Upper lobe of left lung (tissue), 6 donors: ENCODE measurements around the gene RNPEPL1. TPM values are rescaled to one million over a fixed set of nuclear protein-coding genes. Genes with fewer than 3 reads are reported as not detected.
"Not testable (repeated sequence)": the region's sequence is repeated elsewhere in the genome, so short reads cannot be mapped to it uniquely, and the experiment has no call there.

Experiments
- ATAC-seq, 2 donors: fragments of 200-7000 bp; cut with Tn5 transposase; one replicate each; pipeline ENCODE4 v1.9.1; 2022; ENCODE audit warnings: mild to moderate bottlenecking in 2 of 2, moderate library complexity in 2 of 2; ENCODE audit not compliant: low FRiP score in 2 of 2
- DNase-seq, 2 donors: peaks; one replicate each; pipeline ENCODE4 v3.0.0-alpha.2; 2019 to 2020
- H3K27ac ChIP-seq, 4 donors: fragments of 200-600 bp; sonication (generic); one replicate each; pipeline ENCODE4 v1.5.1; 2016 to 2019
- H3K27me3 ChIP-seq, 4 donors: fragments of 200-600 bp; sonication (generic); one replicate each; pipeline ENCODE4 v1.5.1; 2017 to 2019
- H3K36me3 ChIP-seq, 4 donors: fragments of 200-600 bp; sonication (generic); one replicate each; pipeline ENCODE4 v1.5.1; 2016 to 2019
- H3K4me1 ChIP-seq, 4 donors: fragments of 200-600 bp; sonication (generic); one replicate each; pipeline ENCODE4 v1.5.1; 2018 to 2019
- H3K4me3 ChIP-seq, 4 donors: fragments of 200-600 bp; sonication (generic); one replicate each; pipeline ENCODE4 v1.5.1; 2017 to 2019; ENCODE audit warnings: mild to moderate bottlenecking in 2 of 4, moderate library complexity in 1 of 4
- H3K9me3 ChIP-seq, 4 donors: fragments of 200-600 bp; sonication (generic); one replicate each; pipeline ENCODE4 v1.5.1; 2018 to 2019
- CTCF ChIP-seq, 6 experiments: fragments of 450-650 bp in 4 of 6; fragments of 200-600 bp in 2 of 6; sonication (generic) in 2 of 6; IDR thresholded peaks; one replicate each; pipeline ENCODE4 v1.5.1; 2016 to 2019; ENCODE audit warnings: antibody characterized with exemption in 6 of 6
- EP300 ChIP-seq, 4 donors: sonication (generic); formaldehyde crosslinking; IDR thresholded peaks; one replicate each; pipeline ENCODE4 v1.5.1; 2017; ENCODE audit warnings: antibody characterized with exemption in 4 of 4, control low read depth in 2 of 4
- POLR2A ChIP-seq, 4 donors: fragments of 450-650 bp; IDR thresholded peaks; one replicate each; pipeline ENCODE4 v1.5.1; 2016 to 2017; ENCODE audit warnings: antibody characterized with exemption in 4 of 4, mild to moderate bottlenecking in 2 of 4
- POLR2AphosphoS5 ChIP-seq, 2 donors: sonication (generic); formaldehyde crosslinking; IDR thresholded peaks; one replicate each; pipeline ENCODE4 v1.5.1; 2017; ENCODE audit warnings: antibody characterized with exemption in 2 of 2
- WGBS, 2 donors: methylation state at CpG; one replicate each; pipeline ENCODE4 v1.1.5; 2017 to 2018; 5-methylcytosine and 5-hydroxymethylcytosine counted together
- total RNA-seq, 6 donors: library from RNA; depleted of rRNA in 4 of 6; stranded (reverse); fragments of >200 nt in 4 of 6; gene quantifications; one replicate each; pipeline versions ENCODE4 v1.1.0 to v1.2.1, GENCODE V29; 2016 to 2021
- donor health status: DM: no; HTN: no; CAD: no; lungs with moderate emphysema.
- donor health status: DM: no; HTN: yes; CAD: no; lungs with severe emphysema.

Gene RNPEPL1
- total RNA-seq, 6 donors from 2014 or later = 71.0 to 264 (median 123) TPM

GRCh38 chr2:240538031-240538780 lies 30.1 kb upstream of the RNPEPL1 start:
- H3K27ac ChIP-seq = no peak overlapping the region
- no peak overlapping the region for H3K4me3 ChIP-seq
- 97% methylated on average over 17 to 43 of the region's 43 CpGs for WGBS, 2 donors
- H3K36me3 ChIP-seq = peaks cover 0 to 28% (median 13%) of the 10 kb centered on the region in 4 donors
- H3K27me3 ChIP-seq = no peaks in the 10 kb centered on the region
- TF ChIP-seq POLR2A (IDR thresholded peaks at IDR 0.05) = no peak
- peak in 1 of 2 donors; percentile 79 for DNase-seq
- no peaks in the 10 kb centered on the region for H3K4me1 ChIP-seq
- no peak for ATAC-seq
- H3K9me3 ChIP-seq = no peaks in the 10 kb centered on the region

GRCh38 chr2:240539101-240539500 lies 29.2 kb upstream of the RNPEPL1 start:
- H3K27ac ChIP-seq, H3K4me1 ChIP-seq, H3K27me3 ChIP-seq, DNase-seq, H3K9me3 ChIP-seq, ATAC-seq, H3K4me3 ChIP-seq: not testable (repeated sequence)
- peaks cover 0 to 28% (median 15%) of the 10 kb centered on the region in 4 donors for H3K36me3 ChIP-seq
- WGBS, 2 donors = 96 to 97% methylated on average over 15 to 17 of the region's 17 CpGs

- Histone ChIP-seq H3K27me3 (no peaks in the 10 kb centered on the region), H3K9me3 (no peaks in the 10 kb centered on the region), H3K4me3 (no peak overlapping the region), H3K4me1 (no peaks in the 10 kb centered on the region), H3K27ac (no peak overlapping the region), H3K36me3 (peaks cover 0 to 28% (median 15%) of the 10 kb centered on the region in 4 donors)
- ATAC-seq = no peak
- DNase-seq = no peak
- no peak for TF ChIP-seq CTCF (IDR thresholded peaks at IDR 0.05)
- TF ChIP-seq POLR2A (IDR thresholded peaks at IDR 0.05) = no peak
- no peak for TF ChIP-seq EP300 (IDR thresholded peaks at IDR 0.05)
- TF ChIP-seq POLR2AphosphoS5 (IDR thresholded peaks at IDR 0.05) = no peak
These were observed 28.4 kb upstream of the RNPEPL1 start for GRCh38 chr2:240539906-240540305.

GRCh38 chr2:240551288-240551687 lies 17.0 kb upstream of the RNPEPL1 start:
- ATAC-seq = no peak
- no peak overlapping the region for H3K27ac ChIP-seq
- no peak for DNase-seq
- no peak overlapping the region for H3K4me3 ChIP-seq
- H3K9me3 ChIP-seq = no peaks in the 10 kb centered on the region
- WGBS, 2 donors = 93 to 96% methylated on average over 4 of the region's 4 CpGs
- H3K36me3 ChIP-seq = peaks cover 0 to 18% (median 2%) of the 10 kb centered on the region in 4 donors
- H3K4me1 ChIP-seq = peaks cover 0 to under 1% (median 0%) of the 10 kb centered on the region in 4 donors
- no peaks in the 10 kb centered on the region for H3K27me3 ChIP-seq
- TF ChIP-seq POLR2A (IDR thresholded peaks at IDR 0.05) (no peak), CTCF (IDR thresholded peaks at IDR 0.05) (no peak), POLR2AphosphoS5 (IDR thresholded peaks at IDR 0.05) (no peak), EP300 (IDR thresholded peaks at IDR 0.05) (no peak)

GRCh38 chr2:240551811-240552210 lies 16.5 kb upstream of the RNPEPL1 start:
- Histone ChIP-seq H3K4me1 (peaks cover 0 to 5% (median 0%) of the 10 kb centered on the region in 4 donors), H3K4me3 (no peak overlapping the region), H3K36me3 (peaks cover 0 to 18% (median 2%) of the 10 kb centered on the region in 4 donors), H3K27ac (no peak overlapping the region), H3K9me3 (no peaks in the 10 kb centered on the region), H3K27me3 (no peaks in the 10 kb centered on the region)
- 4 to 45% methylated on average over 1 of the region's 1 CpG for WGBS, 2 donors
- DNase-seq (no peak), ATAC-seq (no peak)
- TF ChIP-seq CTCF (IDR thresholded peaks at IDR 0.05) = no peak
- TF ChIP-seq POLR2A (IDR thresholded peaks at IDR 0.05) = no peak

GRCh38 chr2:240553956-240554480 lies 14.3 kb upstream of the RNPEPL1 start:
- 86 to 96% methylated on average over 6 to 7 of the region's 7 CpGs for WGBS, 2 donors
- H3K36me3 ChIP-seq = peaks cover 0 to 18% (median 2%) of the 10 kb centered on the region in 4 donors
- no peaks in the 10 kb centered on the region for H3K9me3 ChIP-seq
- H3K4me1 ChIP-seq = peaks cover 16 to 27% (median 21%) of the 10 kb centered on the region in 4 donors
- no peak for ATAC-seq
- TF ChIP-seq EP300 (IDR thresholded peaks at IDR 0.05) = no peak
- H3K4me3 ChIP-seq = no peak overlapping the region
- no peak for DNase-seq
- no peaks in the 10 kb centered on the region for H3K27me3 ChIP-seq
- no peak overlapping the region for H3K27ac ChIP-seq
